Epithelial cell of esophagus (primary cell): ENCODE measurements around the gene POLR1D.

Experiments
- DNase-seq: peaks from one replicate; pipeline ENCODE4 v3.0.0; 2010; ENCODE audit warnings: low read depth
- H3K4me3 ChIP-seq: 2 replicates; pipeline ENCODE4 v1.5.1; 2011; ENCODE audit warnings: mild to moderate bottlenecking, low read length, control low read depth
- CTCF ChIP-seq: IDR thresholded peaks from 2 replicates; pipeline ENCODE4 v1.5.1; 2011; ENCODE audit warnings: low read depth, mild to moderate bottlenecking, low read length, control low read depth, inconsistent platforms; ENCODE audit not compliant: insufficient read depth; ENCODE audit errors: missing control alignments

POLR1D gene

GRCh38 chr13:27631665-27632064 lies 10.0 kb downstream of the POLR1D start:
- TF ChIP-seq CTCF: no peak
- no peak overlapping the region for H3K4me3 ChIP-seq
- no peak for DNase-seq

DNA sequence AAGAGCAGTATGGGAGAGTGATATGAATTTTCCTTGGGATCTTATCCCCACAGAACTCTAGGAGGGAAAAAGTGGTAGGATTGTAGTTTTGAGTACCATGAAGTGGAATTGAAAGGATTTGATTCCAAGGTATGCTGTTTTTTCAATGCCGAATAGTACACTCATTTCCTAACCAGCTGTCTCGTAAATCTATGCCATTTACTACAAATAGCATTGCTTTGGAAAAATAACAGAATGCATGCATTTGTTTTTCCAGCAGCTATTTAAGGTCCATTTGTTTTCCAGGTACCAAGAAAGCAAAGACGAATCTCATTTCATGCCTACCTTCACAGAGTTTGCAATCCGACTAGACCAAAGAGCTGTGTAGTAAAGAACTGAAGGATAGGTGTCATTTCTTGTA lies 10.5 kb downstream of the POLR1D start:
- no peak for DNase-seq
- no peak for TF ChIP-seq CTCF
- H3K4me3 ChIP-seq: no peak overlapping the region

GRCh38 chr13:27632648-27633047 lies 11.0 kb downstream of the POLR1D start:
- no peak for DNase-seq
- no peak for TF ChIP-seq CTCF
- no peak overlapping the region for H3K4me3 ChIP-seq

DNA sequence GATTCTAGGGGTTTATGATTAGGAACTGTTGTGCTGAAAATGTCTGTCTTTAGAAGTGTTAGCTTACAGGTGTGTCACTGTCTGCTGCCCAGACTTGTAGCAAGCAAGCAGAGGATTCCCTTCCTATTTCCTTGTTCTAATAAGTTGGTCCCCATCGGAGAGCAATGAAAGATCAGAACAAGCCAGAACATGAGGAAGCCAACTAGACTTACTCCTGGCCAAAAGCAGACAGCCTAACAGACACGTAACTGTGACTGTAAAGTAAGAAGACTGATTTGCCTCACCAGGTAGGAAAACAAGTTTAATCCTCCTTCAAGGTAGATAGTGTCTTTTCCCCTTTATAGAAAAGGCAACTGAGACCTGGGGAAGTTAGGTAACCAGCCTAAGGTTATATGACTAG lies 12.5 kb downstream of the POLR1D start:
- TF ChIP-seq CTCF: no peak
- H3K4me3 ChIP-seq: no peak overlapping the region
- peak; percentile 100 for DNase-seq

DNA sequence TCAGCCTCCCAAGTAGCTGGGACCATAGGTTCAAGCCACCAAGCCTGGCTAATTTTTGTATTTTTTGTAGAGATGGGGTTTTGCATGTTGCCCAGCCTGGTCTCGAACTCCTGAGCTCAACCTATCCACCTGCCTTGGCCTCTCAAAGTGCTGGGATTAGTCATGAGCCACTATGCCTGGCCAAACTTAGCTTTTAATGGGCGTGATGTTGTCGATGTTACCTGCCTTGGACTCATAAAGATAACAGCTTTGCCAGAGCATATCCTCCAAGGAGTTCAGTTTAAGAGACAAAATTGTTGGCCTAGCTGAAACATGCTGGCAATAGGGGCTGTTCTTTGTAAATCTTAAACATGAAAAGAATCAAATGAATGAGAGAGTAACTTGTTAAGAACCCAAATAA lies 13.1 kb downstream of the POLR1D start:
- H3K4me3 ChIP-seq: no peak overlapping the region
- DNase-seq: peak; percentile 48
- no peak for TF ChIP-seq CTCF

DNA sequence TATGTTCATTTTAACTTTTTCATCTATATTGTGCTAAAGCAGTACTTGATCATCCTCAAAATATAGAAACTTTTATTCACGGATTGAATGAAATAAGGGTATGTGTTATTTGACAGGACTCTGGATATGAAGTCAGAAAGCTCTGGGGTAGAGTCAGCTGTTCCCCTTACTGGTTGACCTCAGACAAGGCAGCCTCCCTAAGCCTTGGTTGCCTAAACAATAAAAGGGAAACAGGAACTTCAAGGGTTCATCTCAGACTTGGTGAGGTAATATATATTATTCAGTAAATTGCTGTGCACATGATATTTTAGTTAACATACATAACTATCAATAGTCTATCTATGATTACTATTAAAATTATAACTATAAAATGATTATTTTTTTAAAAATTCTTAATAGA lies 13.6 kb downstream of the POLR1D start:
- TF ChIP-seq CTCF: no peak
- peak; percentile 38 for DNase-seq
- H3K4me3 ChIP-seq: no peak overlapping the region

- H3K4me3 ChIP-seq: no peak overlapping the region
- no peak for TF ChIP-seq CTCF
- DNase-seq: no peak
These were observed 15.0 kb downstream of the POLR1D start for GRCh38 chr13:27636589-27637288.
